ENCODE measurements around the gene GPN1. TPM values are rescaled to one million over a fixed set of nuclear protein-coding genes. Genes with fewer than 3 reads are reported as not detected.
"Not testable (repeated sequence)": the region's sequence is repeated elsewhere in the genome, so short reads cannot be mapped to it uniquely, and the experiment has no call there.

GPN1 gene
- total RNA-seq, 1 experiment from 2014 or later = 37.2 TPM

GRCh38 chr2:27591745-27592144 is 37.1 kb upstream of the GPN1 start:
- BruUV-seq (replicated peaks) = no TSS peak
- Histone ChIP-seq H3K4me1 (ENCODE audit: control insufficient read depth, insufficient read depth, low read length) (no peaks in the 10 kb centered on the region), H3K9me3 (ENCODE audit: control insufficient read depth, insufficient read depth, low read depth, low read length) (no peaks in the 10 kb centered on the region), H3K27ac (ENCODE audit: low read length) (no peak overlapping the region), H3K27me3 (ENCODE audit: control insufficient read depth, insufficient read depth, low read length) (no peaks in the 10 kb centered on the region), H3K36me3 (ENCODE audit: control insufficient read depth, insufficient read depth, low read length) (no peaks in the 10 kb centered on the region), H3K4me3 (ENCODE audit: low read depth in 2 of 2, low read length in 2 of 2) (no peak overlapping the region)
- TF ChIP-seq SIN3A (IDR thresholded peaks at IDR 0.05; ENCODE audit: borderline replicate concordance, insufficient read depth, low read depth, low read length) (no peak), CTCF (IDR thresholded peaks at IDR 0.05) (no peak), TCF7L2 (IDR thresholded peaks at IDR 0.05; ENCODE audit: low read depth, low read length) (no peak), POLR2AphosphoS5 (IDR thresholded peaks at IDR 0.05; ENCODE audit: low read depth, low read length) (no peak)
- TF ChIP-seq, protein P1, sequence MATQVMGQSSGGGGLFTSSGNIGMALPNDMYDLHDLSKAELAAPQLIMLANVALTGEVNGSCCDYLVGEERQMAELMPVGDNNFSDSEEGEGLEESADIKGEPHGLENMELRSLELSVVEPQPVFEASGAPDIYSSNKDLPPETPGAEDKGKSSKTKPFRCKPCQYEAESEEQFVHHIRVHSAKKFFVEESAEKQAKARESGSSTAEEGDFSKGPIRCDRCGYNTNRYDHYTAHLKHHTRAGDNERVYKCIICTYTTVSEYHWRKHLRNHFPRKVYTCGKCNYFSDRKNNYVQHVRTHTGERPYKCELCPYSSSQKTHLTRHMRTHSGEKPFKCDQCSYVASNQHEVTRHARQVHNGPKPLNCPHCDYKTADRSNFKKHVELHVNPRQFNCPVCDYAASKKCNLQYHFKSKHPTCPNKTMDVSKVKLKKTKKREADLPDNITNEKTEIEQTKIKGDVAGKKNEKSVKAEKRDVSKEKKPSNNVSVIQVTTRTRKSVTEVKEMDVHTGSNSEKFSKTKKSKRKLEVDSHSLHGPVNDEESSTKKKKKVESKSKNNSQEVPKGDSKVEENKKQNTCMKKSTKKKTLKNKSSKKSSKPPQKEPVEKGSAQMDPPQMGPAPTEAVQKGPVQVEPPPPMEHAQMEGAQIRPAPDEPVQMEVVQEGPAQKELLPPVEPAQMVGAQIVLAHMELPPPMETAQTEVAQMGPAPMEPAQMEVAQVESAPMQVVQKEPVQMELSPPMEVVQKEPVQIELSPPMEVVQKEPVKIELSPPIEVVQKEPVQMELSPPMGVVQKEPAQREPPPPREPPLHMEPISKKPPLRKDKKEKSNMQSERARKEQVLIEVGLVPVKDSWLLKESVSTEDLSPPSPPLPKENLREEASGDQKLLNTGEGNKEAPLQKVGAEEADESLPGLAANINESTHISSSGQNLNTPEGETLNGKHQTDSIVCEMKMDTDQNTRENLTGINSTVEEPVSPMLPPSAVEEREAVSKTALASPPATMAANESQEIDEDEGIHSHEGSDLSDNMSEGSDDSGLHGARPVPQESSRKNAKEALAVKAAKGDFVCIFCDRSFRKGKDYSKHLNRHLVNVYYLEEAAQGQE (IDR thresholded peaks at IDR 0.05; ENCODE audit: insufficient read depth in 1 of 2, low read depth in 2 of 2, low read length in 1 of 2) = no peak
- intact Hi-C loops (cut with micrococcal nuclease; ENCODE audit: unreplicated experiment) = no loop called here
- ChIA-PET POLR2A (no interaction called here), CTCF (no interaction called here)
- DNase-seq (ENCODE audit: low read depth, low spot score) (no peak), ATAC-seq (no peak)
- in situ Hi-C loops (cut with HindIII; ENCODE audit: low pct_unique_long_range_greater_than_20kb, low sequenced_read_pairs) = no loop called here

GRCh38 chr2:27593240-27593639 is 35.6 kb upstream of the GPN1 start:
- DNase-seq (ENCODE audit: low read depth, low spot score) (no peak), ATAC-seq (no peak)
- intact Hi-C loops (cut with micrococcal nuclease; ENCODE audit: unreplicated experiment) (no loop called here), in situ Hi-C loops (cut with HindIII; ENCODE audit: low pct_unique_long_range_greater_than_20kb, low sequenced_read_pairs) (no loop called here)
- ChIA-PET POLR2A (no interaction called here), CTCF (interaction anchor here (0.6 kb wide), 1 partner anchor 8 kb away, joined by 4 read pairs; no protein-coding TSS in a partner anchor)
- Histone ChIP-seq H3K27ac (ENCODE audit: low read length) (no peak overlapping the region), H3K36me3 (ENCODE audit: control insufficient read depth, insufficient read depth, low read length) (no peaks in the 10 kb centered on the region), H3K27me3 (ENCODE audit: control insufficient read depth, insufficient read depth, low read length) (no peaks in the 10 kb centered on the region), H3K9me3 (ENCODE audit: control insufficient read depth, insufficient read depth, low read depth, low read length) (no peaks in the 10 kb centered on the region), H3K4me3 (ENCODE audit: low read depth in 2 of 2, low read length in 2 of 2) (no peak overlapping the region), H3K4me1 (ENCODE audit: control insufficient read depth, insufficient read depth, low read length) (no peaks in the 10 kb centered on the region)
- no peak for TF ChIP-seq CTCF (IDR thresholded peaks at IDR 0.05)
- TF ChIP-seq, protein P1 (IDR thresholded peaks at IDR 0.05; ENCODE audit: insufficient read depth in 1 of 2, low read depth in 2 of 2, low read length in 1 of 2) = no peak
- no peak for TF ChIP-seq SIN3A (IDR thresholded peaks at IDR 0.05; ENCODE audit: borderline replicate concordance, insufficient read depth, low read depth, low read length)
- no peak for TF ChIP-seq TCF7L2 (IDR thresholded peaks at IDR 0.05; ENCODE audit: low read depth, low read length)
- no peak for TF ChIP-seq POLR2AphosphoS5 (IDR thresholded peaks at IDR 0.05; ENCODE audit: low read depth, low read length)
- BruUV-seq (replicated peaks) = no TSS peak

DNA sequence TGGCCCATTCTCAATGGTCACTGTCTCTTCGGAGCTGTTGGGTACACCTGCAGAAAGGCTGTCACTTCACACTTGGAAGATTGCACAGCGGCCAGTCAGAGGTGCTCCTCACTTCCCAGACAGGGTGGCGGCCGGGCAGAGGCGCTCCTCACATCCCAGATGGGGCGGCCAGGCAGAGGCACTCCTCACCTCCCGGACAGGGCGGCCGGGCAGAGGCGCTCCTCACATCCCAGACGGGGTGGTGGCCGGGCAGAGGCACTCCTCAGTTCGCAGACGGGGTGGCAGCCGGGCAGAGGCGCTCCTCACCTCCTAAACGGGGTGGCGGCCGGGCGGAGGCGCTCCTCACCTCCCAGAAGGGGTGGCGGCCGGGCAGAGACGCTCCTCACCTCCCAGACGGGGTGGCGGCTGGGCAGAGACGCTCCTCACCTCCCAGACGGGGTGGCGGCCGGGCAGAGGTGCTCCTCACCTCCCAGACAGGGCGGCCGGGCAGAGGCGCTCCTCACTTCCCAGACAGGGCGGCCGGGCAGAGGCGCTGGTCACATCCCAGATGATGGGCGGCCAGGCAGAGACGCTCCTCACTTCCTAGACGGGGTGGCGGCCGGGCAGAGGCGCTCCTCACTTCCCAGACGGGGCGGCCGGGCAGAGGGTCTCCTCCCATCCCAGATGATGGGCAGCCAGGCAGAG is 34.7 kb upstream of the GPN1 start:
- H3K4me3 ChIP-seq (ENCODE audit: low read depth in 2 of 2, low read length in 2 of 2); in situ Hi-C loops (cut with HindIII; ENCODE audit: low pct_unique_long_range_greater_than_20kb, low sequenced_read_pairs); ATAC-seq; H3K27me3 ChIP-seq (ENCODE audit: control insufficient read depth, insufficient read depth, low read length); H3K9me3 ChIP-seq (ENCODE audit: control insufficient read depth, insufficient read depth, low read depth, low read length); H3K4me1 ChIP-seq (ENCODE audit: control insufficient read depth, insufficient read depth, low read length); CTCF ChIA-PET; intact Hi-C loops (cut with micrococcal nuclease; ENCODE audit: unreplicated experiment); H3K36me3 ChIP-seq (ENCODE audit: control insufficient read depth, insufficient read depth, low read length); POLR2A ChIA-PET; H3K27ac ChIP-seq (ENCODE audit: low read length); BruUV-seq (replicated peaks); DNase-seq (ENCODE audit: low read depth, low spot score): not testable (repeated sequence)
